ENCODE results near the gene CDNF. TPM values are rescaled to one million over a fixed set of nuclear protein-coding genes. Genes with fewer than 3 reads are reported as not detected.

CDNF gene
- polyA plus RNA-seq, 2 of the 4 experiments (the other 2 are of a cell fraction), result 1.6 to 2.0 TPM

GRCh38 chr10:14837003-14837756 is 657 bp downstream of the CDNF start:
- Histone ChIP-seq H3K9me3 (no peaks in the 10 kb centered on the region), H3K4me2 (peak overlapping the region; percentile 75), H3K4me3 (peak overlapping the region; percentile 90), H3K4me1 (peaks cover 8% of the 10 kb centered on the region; the same call in 1 of the 3 replicates), H3K27ac (peak overlapping the region; percentile 84 to 87)
- ChIA-PET POLR2A (interaction anchor here (0.6 to 3.4 kb wide), 10 partner anchors 8 to 290 kb away, joined by 3 to 21 read pairs (median 6); partner anchors contain the start of genes DCLRE1C, MEIG1 and SUV39H2), CTCF (interaction anchor here (0.9 to 6.3 kb wide), 8 partner anchors 14 to 340 kb away, joined by 3 to 47 read pairs (median 4); no protein-coding TSS in a partner anchor)
- WGBS (ENCODE audit: missing lambda C conversion rate), result 35% methylated on average over 13 of the region's 14 CpGs
- ATAC-seq (no peak), FAIRE-seq (no peak), DNase-seq (ENCODE audit: low read depth in 1 of 2, low spot score in 1 of 2) (no peak)
- TF ChIP-seq MAFK (IDR thresholded peaks at IDR 0.05; ENCODE audit: partially characterized antibody) (peak; percentile 73), POLR2A (IDR thresholded peaks at IDR 0.05; ENCODE audit: low read length) (no peak), RAD21 (conservative IDR thresholded peaks at IDR 0.05 in 1 of 2, IDR thresholded peaks at IDR 0.05 in 1 of 2) (no peak), E2F6 (IDR thresholded peaks at IDR 0.05; ENCODE audit: borderline replicate concordance, low read depth) (0 out of 2 replicates have a peak, but pooled peaks have one; percentile 0), REST (IDR thresholded peaks at IDR 0.05) (no peak), RCOR1 (IDR thresholded peaks at IDR 0.05; ENCODE audit: low read depth, low read length) (no peak), MAX (IDR thresholded peaks at IDR 0.05) (0 out of 2 replicates have a peak, but pooled peaks have one; percentile 8), RNF2 (IDR thresholded peaks at IDR 0.05; ENCODE audit: borderline replicate concordance, low read depth) (no peak), HOXB5 (CRISPR knock-in tag; IDR thresholded peaks at IDR 0.05) (no peak)

GRCh38 chr10:14836208-14836607 is 1.6 kb downstream of the CDNF start:
- no peak overlapping the region; a peak in 1 of 6 replicates for H3K27ac ChIP-seq
- no peak for TF ChIP-seq RARB (CRISPR knock-in tag; IDR thresholded peaks at IDR 0.05)
- TF ChIP-seq KDM5A (IDR thresholded peaks at IDR 0.05), result no peak
- no peak for TF ChIP-seq FOSL2 (IDR thresholded peaks at IDR 0.05)
- peak; percentile 68 for TF ChIP-seq FOSL2 (CRISPR knock-in tag; IDR thresholded peaks at IDR 0.05)
- TF ChIP-seq TFCP2L1 (CRISPR knock-in tag; IDR thresholded peaks at IDR 0.05), result no peak
- ATAC-seq, result no peak

GRCh38 chr10:14833106-14833505 is 4.7 kb downstream of the CDNF start:
- WGBS (ENCODE audit: missing lambda C conversion rate), result 57% methylated on average over 3 of the region's 3 CpGs
- Histone ChIP-seq H3K4me2 (no peak overlapping the region), H3K4me3 (no peak overlapping the region), H3K9me3 (no peaks in the 10 kb centered on the region), H3K4me1 (peaks cover 3% of the 10 kb centered on the region; the same call in 1 of the 3 replicates), H3K27ac (no peak overlapping the region)
- ChIA-PET POLR2A (no interaction called here), CTCF (interaction anchor here (0.7 to 6.3 kb wide), 4 partner anchors 9 to 334 kb away, joined by 3 to 47 read pairs (median 5); no protein-coding TSS in a partner anchor)
- FAIRE-seq (no peak), DNase-seq (ENCODE audit: low read depth in 1 of 2, low spot score in 1 of 2) (no peak), ATAC-seq (no peak)
- no peak for TF ChIP-seq EP300 (IDR thresholded peaks at IDR 0.05)
- TF ChIP-seq JUNB (IDR thresholded peaks at IDR 0.05), result no peak
- TF ChIP-seq FOXS1 (CRISPR knock-in tag; IDR thresholded peaks at IDR 0.05), result no peak
- TF ChIP-seq BHLHE40 (IDR thresholded peaks at IDR 0.05; ENCODE audit: low read depth, low read length), result no peak
- no peak for TF ChIP-seq MAFK (IDR thresholded peaks at IDR 0.05; ENCODE audit: partially characterized antibody)
- TF ChIP-seq SMC3 (IDR thresholded peaks at IDR 0.05), result no peak
- no peak for TF ChIP-seq TP53 (CRISPR knock-in tag; IDR thresholded peaks at IDR 0.05)
- TF ChIP-seq FOSL2 (IDR thresholded peaks at IDR 0.05), result no peak
- no peak for TF ChIP-seq FOSL2 (CRISPR knock-in tag; IDR thresholded peaks at IDR 0.05)
- TF ChIP-seq CBX2 (IDR thresholded peaks at IDR 0.05; ENCODE audit: borderline replicate concordance, low read depth), result no peak
- TF ChIP-seq PHF8 (IDR thresholded peaks at IDR 0.05; ENCODE audit: borderline replicate concordance, low read depth), result no peak
- no peak for TF ChIP-seq ATOH8 (CRISPR knock-in tag; IDR thresholded peaks at IDR 0.05; ENCODE audit: low read depth)
- TF ChIP-seq MYC (IDR thresholded peaks at IDR 0.05; ENCODE audit: borderline replicate concordance, low read length), result no peak
- TF ChIP-seq ZC3H11A (IDR thresholded peaks at IDR 0.05), result no peak
- TF ChIP-seq NR3C1 (IDR thresholded peaks at IDR 0.05), result no peak
- TF ChIP-seq HOXB13 (CRISPR knock-in tag; IDR thresholded peaks at IDR 0.05; ENCODE audit: low read depth), result no peak
- no peak for TF ChIP-seq RAD21 (conservative IDR thresholded peaks at IDR 0.05 in 1 of 2, IDR thresholded peaks at IDR 0.05 in 1 of 2)

More at GRCh38 chr10:14836208-14836607, 1.6 kb downstream of the CDNF start:
- Histone ChIP-seq H3K9me3 (no peaks in the 10 kb centered on the region), H3K4me3 (no peak overlapping the region), H3K4me2 (no peak overlapping the region), H3K4me1 (peaks cover 8% of the 10 kb centered on the region; the same call in 1 of the 3 replicates)
- WGBS (ENCODE audit: missing lambda C conversion rate), result 96% methylated on average over 2 of the region's 2 CpGs
- ChIA-PET POLR2A (interaction anchor here (3.4 kb wide), 1 partner anchor 42 kb away, joined by 21 read pairs; the partner anchor contains the start of gene SUV39H2), CTCF (interaction anchor here (3.2 to 6.3 kb wide), 2 partner anchors 13 to 337 kb away, joined by 19 to 47 read pairs; no protein-coding TSS in a partner anchor)
- no peak for DNase-seq (ENCODE audit: low read depth in 1 of 2, low spot score in 1 of 2)
- no peak for FAIRE-seq
